ENCODE results near the gene KDM5C. TPM values are rescaled to one million over a fixed set of nuclear protein-coding genes. Genes with fewer than 3 reads are reported as not detected.

KDM5C gene
- total and polyA plus RNA-seq, 2 of the 8 experiments (the other 6 are each of a cell fraction or from before 2014, with no cell fraction given), result 42.4 to 82.2 TPM

- TF ChIP-seq MAX (IDR thresholded peaks at IDR 0.05) (no peak), USF2 (IDR thresholded peaks at IDR 0.05; ENCODE audit: low read length) (no peak)
Measured at GRCh38 chrX:53190363-53190960, 34.5 kb downstream of the KDM5C start (continued).

Measured in H1 (cell line).